GM08714 (cell line): Measurements from ENCODE around the gene FKBP5.
"Not testable (repeated sequence)": the region's sequence is repeated elsewhere in the genome, so short reads cannot be mapped to it uniquely, and the experiment has no call there.

Experiments used
- H3K4me3 ChIP-seq: fragments of 200-500 bp; sonication (Bioruptor generic); 2 replicates; pipeline ENCODE4 v1.5.1; 2014; ENCODE audit warnings: mild to moderate bottlenecking, low read length, inconsistent platforms
- ZNF274 ChIP-seq: IDR thresholded peaks from 2 replicates; pipeline ENCODE4 v1.6.1; 2012; ENCODE audit warnings: mild to moderate bottlenecking, low read depth, low read length

The FKBP5 gene

DNA sequence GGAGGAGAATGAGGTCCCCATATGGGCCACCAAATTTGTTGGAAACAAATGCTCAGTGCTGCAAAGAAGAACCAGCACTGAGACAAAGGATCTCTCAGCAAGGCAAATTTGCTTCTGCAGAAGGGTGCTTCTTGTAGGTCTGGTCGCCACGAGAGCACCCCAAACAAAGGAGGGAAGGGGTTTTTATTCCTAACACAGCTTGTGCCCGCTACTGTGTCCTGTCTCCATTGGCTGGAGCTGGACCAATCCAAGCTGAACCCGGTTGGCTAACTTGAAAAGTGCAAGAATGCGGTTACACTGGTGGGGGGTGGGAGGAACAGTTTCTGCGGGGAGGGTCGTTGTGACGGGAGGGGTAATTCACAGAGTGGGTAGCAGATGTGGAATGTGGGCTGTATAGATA lies 121.9 kb downstream of the FKBP5 start:
- no peak overlapping the region for H3K4me3 ChIP-seq
- no peak for TF ChIP-seq ZNF274

DNA sequence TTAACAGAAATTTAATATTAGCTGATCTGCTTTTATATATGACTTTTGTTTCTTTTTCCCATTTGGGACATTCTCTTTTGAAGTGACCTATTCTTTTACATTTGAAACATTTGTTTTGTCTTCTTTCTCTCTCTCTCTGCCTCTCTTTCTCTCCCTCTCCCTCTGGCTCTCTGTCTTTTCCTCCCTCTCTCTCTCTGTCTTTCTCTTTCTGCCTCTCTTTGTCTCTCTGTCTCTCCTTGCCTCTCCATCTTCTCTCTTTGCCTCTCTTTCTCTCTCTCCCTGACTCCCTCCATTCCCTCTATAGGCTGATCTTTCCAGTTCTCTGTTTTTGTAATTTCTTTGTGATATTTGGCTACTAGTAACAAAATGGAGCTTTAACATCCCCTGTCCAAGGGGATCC lies 124.0 kb downstream of the FKBP5 start:
- no peak overlapping the region for H3K4me3 ChIP-seq
- TF ChIP-seq ZNF274, result no peak

DNA sequence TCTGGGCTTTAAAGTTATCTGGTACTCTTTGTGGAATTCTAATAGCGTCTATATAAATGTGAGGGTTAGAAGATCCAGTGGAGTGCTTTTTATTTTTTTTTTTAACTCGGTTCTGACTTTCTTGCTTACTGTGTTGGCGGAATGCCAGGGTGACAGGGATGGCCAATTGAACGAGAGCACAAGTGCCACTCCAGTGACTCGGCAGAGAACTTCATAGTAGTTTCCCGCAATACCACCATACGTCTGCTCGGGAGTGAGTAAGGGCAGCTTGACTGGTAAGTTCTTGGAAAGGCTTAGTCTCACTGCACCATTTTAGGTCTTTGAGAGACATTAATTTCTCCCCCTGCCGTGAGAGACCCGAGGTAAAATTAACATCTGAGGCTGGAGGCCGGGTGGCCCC lies 126.7 kb downstream of the FKBP5 start:
- H3K4me3 ChIP-seq, result no peak overlapping the region
- no peak for TF ChIP-seq ZNF274

DNA sequence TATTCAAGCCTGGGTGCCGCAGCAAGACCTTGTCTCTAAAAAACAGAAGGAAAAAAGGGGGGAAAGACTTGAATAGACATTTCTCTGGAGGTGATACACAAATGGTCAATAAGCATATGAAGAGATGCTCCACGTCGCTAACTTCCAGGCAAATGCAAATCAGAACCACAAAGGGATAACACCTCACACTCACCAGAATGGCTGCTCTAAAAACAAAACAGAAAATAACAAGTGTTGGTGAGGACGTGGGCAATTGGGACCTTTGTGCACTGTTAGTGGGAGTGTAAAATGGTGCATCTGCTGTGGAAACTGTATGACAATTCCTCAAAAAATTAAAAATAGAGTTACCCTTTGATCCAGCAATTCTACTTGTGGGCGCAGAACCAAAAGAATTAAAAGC lies 127.6 kb downstream of the FKBP5 start:
- no peak overlapping the region for H3K4me3 ChIP-seq
- TF ChIP-seq ZNF274, result no peak

DNA sequence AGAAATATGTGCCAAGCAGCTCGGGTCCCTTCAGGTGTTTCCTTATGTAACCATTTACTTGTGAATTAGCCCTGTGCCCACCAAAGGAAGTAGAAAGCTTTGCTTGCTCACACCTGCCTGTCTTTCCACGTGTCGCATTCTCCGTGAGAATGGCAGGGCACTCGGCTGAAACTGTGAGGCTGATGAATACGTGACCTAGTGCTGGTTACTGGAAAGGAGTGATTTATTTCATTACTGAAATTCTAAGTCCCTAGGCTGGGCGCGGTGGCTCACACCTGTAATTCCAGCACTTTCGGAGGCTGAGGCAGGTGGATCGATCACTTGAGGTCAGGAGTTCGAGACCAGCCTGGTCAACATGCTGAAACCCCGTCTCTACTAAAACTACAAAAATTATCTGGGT lies 130.1 kb downstream of the FKBP5 start:
- TF ChIP-seq ZNF274, result no peak
- no peak overlapping the region for H3K4me3 ChIP-seq

DNA sequence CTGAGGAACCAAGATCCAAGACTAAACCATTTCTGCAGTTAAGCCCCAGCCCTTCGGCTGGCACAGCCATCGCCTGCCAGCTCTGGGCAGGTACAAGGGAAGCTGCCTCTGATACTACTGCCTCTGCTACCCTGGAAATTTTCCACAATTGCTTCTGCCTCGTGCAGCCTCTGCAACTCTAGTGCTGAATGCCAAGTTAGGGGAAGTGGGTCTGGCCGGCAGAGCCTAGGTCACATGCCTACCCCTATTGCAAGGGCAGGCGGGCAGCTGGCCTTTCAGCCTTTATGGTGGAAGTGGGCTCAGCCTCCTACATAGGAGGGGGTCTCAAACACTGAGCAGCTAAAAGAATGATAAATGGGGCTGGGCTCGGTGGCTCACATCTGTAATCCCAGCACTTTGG lies 131.5 kb downstream of the FKBP5 start:
- no peak for TF ChIP-seq ZNF274
- H3K4me3 ChIP-seq, result no peak overlapping the region

DNA sequence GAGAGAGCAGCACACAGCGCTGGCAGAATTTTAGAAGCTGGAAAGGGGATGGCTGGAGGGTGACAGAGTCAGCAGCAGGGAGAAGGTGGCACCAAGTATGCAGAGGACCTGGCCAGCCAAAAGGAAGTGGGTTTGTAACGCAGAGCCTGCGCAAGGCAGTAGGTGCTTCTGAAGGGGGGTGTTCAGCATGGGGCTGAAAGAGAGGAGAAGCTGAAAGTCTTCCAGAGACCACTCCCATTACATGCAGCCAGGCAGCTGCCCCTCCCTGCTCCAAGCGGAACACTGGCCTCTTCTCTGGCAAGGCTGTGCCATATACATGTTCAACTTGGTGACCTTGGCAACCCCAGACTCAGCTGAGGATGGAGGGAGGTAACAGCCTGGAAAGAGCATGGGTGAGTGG lies 133.9 kb downstream of the FKBP5 start:
- no peak for TF ChIP-seq ZNF274
- H3K4me3 ChIP-seq, result no peak overlapping the region

DNA sequence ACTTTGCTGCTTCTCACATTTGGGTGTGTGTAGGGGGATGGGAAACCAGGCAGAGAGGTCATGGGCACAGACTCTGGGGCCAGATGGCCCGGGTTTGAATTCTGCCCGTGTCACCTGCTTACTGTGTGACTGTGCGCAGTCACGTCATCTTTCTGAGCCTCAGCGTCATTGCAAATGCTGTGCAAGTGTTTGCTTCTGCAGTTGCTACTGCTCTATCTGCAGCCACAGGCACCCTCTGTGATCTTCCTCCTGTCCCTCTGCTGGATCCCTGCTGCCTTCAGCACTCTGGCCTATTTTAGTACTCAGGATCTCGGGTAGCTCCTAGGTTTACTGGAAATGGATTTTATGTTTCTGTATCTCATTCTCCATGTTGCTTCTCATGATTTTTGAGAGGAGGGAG lies 135.4 kb downstream of the FKBP5 start:
- TF ChIP-seq ZNF274, result no peak
- H3K4me3 ChIP-seq, result no peak overlapping the region

DNA sequence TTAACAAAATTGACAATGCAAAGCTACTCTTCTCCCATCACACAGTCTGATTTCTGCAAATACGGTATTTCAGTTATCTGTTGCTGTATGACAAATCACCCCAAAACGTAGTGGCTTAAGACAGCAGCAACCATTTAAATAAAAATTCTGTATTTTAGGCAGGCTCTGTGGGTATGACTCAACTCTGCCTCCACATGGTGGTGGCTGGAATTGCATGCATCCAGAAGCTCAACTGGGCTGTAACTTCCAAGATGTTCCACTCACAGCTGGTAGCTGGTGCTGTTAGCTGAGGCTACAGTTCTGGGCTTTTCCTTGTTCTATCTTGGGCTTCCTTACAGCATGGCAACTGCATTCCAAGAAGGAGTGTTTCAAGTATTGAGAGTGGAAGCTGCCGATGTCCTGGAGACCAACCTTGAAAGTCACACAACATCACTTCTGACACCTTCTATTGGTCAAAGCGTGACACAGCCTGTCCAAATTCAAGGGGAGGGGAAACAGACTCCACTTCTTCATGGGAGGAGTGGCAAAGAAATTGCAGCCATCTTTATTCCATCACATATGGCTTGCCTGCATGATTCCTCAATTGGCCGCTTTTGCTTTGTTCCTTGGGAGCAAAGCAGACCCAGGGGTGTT lies 136.3 kb downstream of the FKBP5 start:
- no peak for TF ChIP-seq ZNF274
- H3K4me3 ChIP-seq, result no peak overlapping the region

DNA sequence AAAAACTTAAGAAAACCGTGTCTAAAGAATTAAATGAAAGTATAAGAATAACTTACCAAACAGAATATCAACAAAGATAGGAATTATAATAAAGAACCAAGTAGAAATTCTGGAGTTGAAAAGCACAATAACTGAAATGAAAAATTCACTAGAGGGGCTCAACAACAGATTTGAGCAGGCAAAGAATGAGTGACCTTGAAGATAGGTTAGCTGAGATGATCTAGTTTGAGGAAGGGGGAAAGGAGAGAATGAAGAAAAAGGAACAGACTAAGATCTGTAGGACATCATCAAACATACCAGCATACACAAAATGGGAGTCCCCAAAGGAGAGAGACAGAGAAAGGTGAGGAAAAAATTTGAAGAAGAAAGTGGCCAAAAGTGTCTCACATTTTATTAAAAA lies 138.3 kb downstream of the FKBP5 start:
- H3K4me3 ChIP-seq, result no peak overlapping the region
- TF ChIP-seq ZNF274, result no peak

DNA sequence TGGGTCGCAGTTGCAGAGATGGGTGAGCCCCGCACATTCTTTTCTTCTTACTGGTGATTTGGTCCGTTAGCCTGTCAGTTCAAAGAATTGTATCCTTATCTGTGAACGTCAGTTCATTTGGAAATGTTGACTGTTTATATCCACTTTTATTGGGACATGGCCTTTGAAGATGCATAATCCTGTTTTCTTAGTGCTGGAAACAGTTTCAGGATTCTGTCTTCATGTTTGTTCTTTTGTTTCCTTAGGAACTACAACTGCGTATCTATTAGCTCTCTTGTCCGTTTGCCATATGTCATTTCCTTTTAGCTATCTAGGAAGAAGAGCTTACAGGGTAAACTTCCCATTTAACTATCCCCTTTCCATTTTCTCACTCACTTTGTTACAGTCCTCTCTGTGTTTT lies 141.0 kb downstream of the FKBP5 start:
- TF ChIP-seq ZNF274, result no peak
- no peak overlapping the region for H3K4me3 ChIP-seq

DNA sequence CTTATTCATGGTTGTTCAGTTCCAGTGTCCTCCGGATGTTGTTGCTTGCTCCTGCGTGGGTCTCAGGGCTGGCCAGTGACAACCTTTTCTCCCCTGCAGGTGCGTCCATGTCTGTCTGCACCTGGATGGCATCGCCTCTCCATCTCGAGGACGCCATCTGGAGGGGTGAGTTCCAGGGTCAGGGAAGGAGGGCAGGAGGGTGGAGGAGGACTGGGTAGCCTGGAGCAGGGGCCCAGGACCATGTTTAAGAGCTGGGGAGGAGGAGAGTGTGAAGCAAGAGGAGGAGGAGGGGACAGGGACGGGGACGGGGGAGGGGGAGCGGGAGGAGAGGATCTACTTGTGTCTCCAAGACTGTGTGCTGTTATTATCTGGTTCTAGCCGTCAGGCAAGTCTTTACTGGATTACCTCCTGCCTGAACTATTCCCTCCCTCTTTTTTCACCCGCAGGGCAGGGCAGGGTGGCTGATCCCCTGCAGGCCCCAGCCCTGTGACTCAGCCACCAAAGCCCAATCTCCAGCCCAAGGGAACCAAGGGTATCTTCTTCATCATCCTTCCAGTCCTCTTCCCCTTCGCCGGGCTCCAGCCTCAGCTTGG lies 143.8 kb downstream of the FKBP5 start:
- H3K4me3 ChIP-seq, result no peak overlapping the region
- TF ChIP-seq ZNF274, result no peak

DNA sequence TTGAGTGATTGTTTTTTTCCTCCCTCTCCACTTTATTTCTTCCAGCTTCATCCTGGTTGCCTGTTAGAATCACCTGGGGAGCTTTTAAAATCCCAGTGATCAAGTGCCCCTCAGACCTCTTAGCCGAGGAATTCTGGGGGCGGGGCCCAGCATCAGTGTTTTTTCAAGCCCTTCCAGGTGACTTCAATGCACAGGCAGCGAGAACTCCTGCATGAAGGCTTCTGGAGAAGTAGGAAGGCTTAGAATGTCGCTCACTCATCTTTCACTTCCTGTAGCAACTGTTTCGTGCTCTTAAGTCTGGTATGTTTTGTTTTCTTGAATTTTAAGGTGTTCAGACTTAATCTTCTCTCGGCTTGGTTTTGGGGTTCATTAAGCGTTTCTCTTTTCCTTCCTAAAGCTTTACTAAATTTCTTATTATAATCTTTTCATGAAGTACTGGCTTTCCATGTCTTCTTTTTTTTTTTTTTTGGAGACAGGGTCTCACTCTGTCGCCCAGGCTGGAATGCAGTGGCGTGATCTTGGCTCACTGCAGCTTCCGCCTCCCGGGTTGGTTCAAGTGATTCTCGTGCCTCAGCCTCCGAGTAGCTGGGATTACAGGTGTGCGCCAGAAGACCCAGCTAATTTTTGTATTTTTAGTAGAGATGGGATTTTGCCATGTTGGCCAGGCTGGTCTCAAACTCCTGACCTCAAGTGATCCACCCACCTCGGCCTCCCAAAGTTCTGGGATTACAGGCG lies 145.1 kb downstream of the FKBP5 start:
- H3K4me3 ChIP-seq, result no peak overlapping the region
- no peak for TF ChIP-seq ZNF274

DNA sequence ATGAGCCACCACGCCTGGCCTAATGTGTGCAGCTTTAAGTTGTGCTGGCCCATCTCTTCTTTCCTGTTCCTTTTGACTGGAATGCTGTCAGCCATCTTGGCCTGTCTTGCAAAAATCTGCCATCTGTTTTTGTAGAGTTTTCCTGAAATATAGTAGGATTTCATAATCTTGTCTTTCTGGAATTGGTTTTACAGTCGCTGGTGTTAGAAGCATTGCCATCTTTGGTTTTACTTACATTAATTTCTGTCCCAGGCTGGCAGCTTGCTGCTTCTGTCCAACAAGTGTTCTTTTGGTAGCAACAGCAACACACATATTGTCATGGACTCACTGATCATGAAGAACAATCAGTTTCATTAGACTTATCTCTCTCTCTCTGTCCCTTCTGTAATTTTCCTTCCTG lies 146.9 kb downstream of the FKBP5 start:
- TF ChIP-seq ZNF274, result no peak
- H3K4me3 ChIP-seq, result no peak overlapping the region

DNA sequence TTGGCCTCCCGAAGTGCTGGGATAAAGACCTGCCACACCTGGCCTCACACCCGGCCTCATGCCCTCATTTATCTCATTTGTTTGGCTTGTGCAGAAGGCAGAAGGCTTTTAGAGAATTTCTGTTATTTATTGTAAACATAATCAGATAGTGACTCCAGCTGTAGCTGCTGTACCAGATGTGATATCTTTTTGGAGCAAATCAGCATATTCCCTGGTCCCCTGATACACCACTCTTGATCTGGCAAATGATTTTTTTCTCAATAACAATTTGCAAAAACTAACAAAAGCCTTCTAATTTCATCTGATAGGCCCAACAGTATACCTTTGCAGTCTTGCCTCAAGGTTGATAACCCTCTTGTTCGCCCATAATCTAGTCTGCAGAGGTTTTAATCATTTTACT lies 149.5 kb downstream of the FKBP5 start:
- no peak overlapping the region for H3K4me3 ChIP-seq
- no peak for TF ChIP-seq ZNF274

DNA sequence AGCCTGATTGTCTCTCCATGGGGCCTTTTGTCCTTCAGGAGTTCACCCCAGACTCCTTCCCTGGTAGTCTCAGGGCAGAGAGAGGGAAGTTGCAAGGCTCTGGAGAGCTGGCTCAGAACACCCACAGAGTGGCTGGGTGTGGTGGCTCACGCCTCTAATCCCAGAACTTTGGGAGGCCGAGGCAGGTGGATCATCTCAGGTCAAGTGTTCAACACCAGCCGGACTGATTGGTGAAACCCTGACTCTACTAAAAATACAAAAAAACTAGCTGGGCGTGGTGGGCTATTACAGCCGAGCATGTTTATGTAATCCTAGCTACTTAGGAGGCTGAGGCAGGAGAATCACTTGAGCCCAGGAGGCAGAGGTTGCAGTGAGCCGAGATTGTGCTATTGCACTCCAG lies 152.9 kb downstream of the FKBP5 start:
- H3K4me3 ChIP-seq, result not testable (repeated sequence)
